Measurements from ENCODE around the gene IZUMO2. TPM values are rescaled to one million over a fixed set of nuclear protein-coding genes. Genes with fewer than 3 reads are reported as not detected.
"Not testable (repeated sequence)": the region's sequence is repeated elsewhere in the genome, so short reads cannot be mapped to it uniquely, and the experiment has no call there.

The IZUMO2 gene
- total RNA-seq, 4 donors from 2014 or later: not detected

- in situ Hi-C loops (cut with MboI; ENCODE audit: low sequenced_read_pairs in 4 of 4): loop anchor here in 3 of 4 donors (25.0 kb wide), 1 partner anchor 210 kb away; the partner anchor contains the start of genes ATF5 (in 3 of the 3) and NUP62 (in 3 of the 3)
These were observed 15.3 kb downstream of the IZUMO2 start for GRCh38 chr19:50147462-50148423.

GRCh38 chr19:50141921-50142320 lies 21.2 kb downstream of the IZUMO2 start:
- H3K27ac ChIP-seq; ATAC-seq; H3K36me3 ChIP-seq; H3K27me3 ChIP-seq; DNase-seq; H3K4me3 ChIP-seq; H3K9me3 ChIP-seq; H3K4me1 ChIP-seq; intact Hi-C loops (cut with DNase I; ENCODE audit: low total_unique reads): not testable (repeated sequence)
- in situ Hi-C loops (cut with MboI; ENCODE audit: low sequenced_read_pairs in 4 of 4): loop anchor here in 3 of 4 donors (25.0 kb wide), 1 partner anchor 205 kb away; the partner anchor contains the start of genes ATF5 (in 3 of the 3) and NUP62 (in 3 of the 3)

More at GRCh38 chr19:50147462-50148423, 15.3 kb downstream of the IZUMO2 start:
- H3K9me3 ChIP-seq: no peaks in the 10 kb centered on the region
- peak; percentile 52 to 83 (median 65) for TF ChIP-seq CTCF (IDR thresholded peaks at IDR 0.05 in 4 of 5, conservative IDR thresholded peaks at IDR 0.05 in 1 of 5)
- peak; percentile 19 to 26 for TF ChIP-seq POLR2A (IDR thresholded peaks at IDR 0.05)
- peak; percentile 76 to 85 for DNase-seq
- intact Hi-C loops (cut with DNase I; ENCODE audit: low total_unique reads): loop anchor here (1.0 kb wide), 1 partner anchor 88 kb away; no protein-coding TSS in a partner anchor
- no peaks in the 10 kb centered on the region for H3K36me3 ChIP-seq
- H3K27ac ChIP-seq: peak overlapping the region; percentile 82 to 92 (median 86)
- peaks cover 4 to 5% of the 10 kb centered on the region in 2 donors for H3K4me1 ChIP-seq
- H3K4me3 ChIP-seq: peak overlapping the region; percentile 74 to 88 (median 78)
- no peaks in the 10 kb centered on the region for H3K27me3 ChIP-seq
- ATAC-seq: peak; percentile 98 to 99

GRCh38 chr19:50140118-50140845 lies 22.8 kb downstream of the IZUMO2 start:
- intact Hi-C loops (cut with DNase I; ENCODE audit: low total_unique reads); ATAC-seq; DNase-seq; H3K27ac ChIP-seq; H3K4me1 ChIP-seq; H3K4me3 ChIP-seq; H3K36me3 ChIP-seq; H3K9me3 ChIP-seq: not testable (repeated sequence)
- in situ Hi-C loops (cut with MboI; ENCODE audit: low sequenced_read_pairs in 4 of 4): loop anchor here in 3 of 4 donors (25.0 kb wide), 1 partner anchor 203 kb away; the partner anchor contains the start of genes ATF5 (in 3 of the 3) and NUP62 (in 3 of the 3)
- peaks cover 16 to 18% (median 17%) of the 10 kb centered on the region in 3 donors for H3K27me3 ChIP-seq

- DNase-seq; ATAC-seq; H3K4me1 ChIP-seq; H3K4me3 ChIP-seq; H3K36me3 ChIP-seq; intact Hi-C loops (cut with DNase I; ENCODE audit: low total_unique reads); H3K27ac ChIP-seq; H3K9me3 ChIP-seq: not testable (repeated sequence)
- TF ChIP-seq CTCF (IDR thresholded peaks at IDR 0.05 in 4 of 5, conservative IDR thresholded peaks at IDR 0.05 in 1 of 5): peak in 1 of 5 experiments; percentile 19
- H3K27me3 ChIP-seq: peaks cover 22 to 26% (median 25%) of the 10 kb centered on the region in 3 donors
- in situ Hi-C loops (cut with MboI; ENCODE audit: low sequenced_read_pairs in 4 of 4): loop anchor here in 3 of 4 donors (25.0 kb wide), 1 partner anchor 199 kb away; the partner anchor contains the start of genes ATF5 (in 3 of the 3) and NUP62 (in 3 of the 3)
These were observed 26.3 kb downstream of the IZUMO2 start for GRCh38 chr19:50136603-50137365.

GRCh38 chr19:50135856-50136602 lies 27.1 kb downstream of the IZUMO2 start:
- H3K9me3 ChIP-seq; H3K4me1 ChIP-seq; H3K27ac ChIP-seq; intact Hi-C loops (cut with DNase I; ENCODE audit: low total_unique reads); H3K4me3 ChIP-seq; DNase-seq; H3K36me3 ChIP-seq; ATAC-seq: not testable (repeated sequence)
- H3K27me3 ChIP-seq: peaks cover 22 to 26% (median 25%) of the 10 kb centered on the region in 3 donors
- in situ Hi-C loops (cut with MboI; ENCODE audit: low sequenced_read_pairs in 4 of 4): loop anchor here in 3 of 4 donors (25.0 kb wide), 1 partner anchor 199 kb away; the partner anchor contains the start of genes ATF5 (in 3 of the 3) and NUP62 (in 3 of the 3)

- intact Hi-C loops (cut with DNase I; ENCODE audit: low total_unique reads); H3K36me3 ChIP-seq; DNase-seq; H3K27ac ChIP-seq; H3K4me3 ChIP-seq; ATAC-seq; H3K9me3 ChIP-seq; H3K4me1 ChIP-seq: not testable (repeated sequence)
- peaks cover 22 to 26% (median 25%) of the 10 kb centered on the region in 3 donors for H3K27me3 ChIP-seq
- in situ Hi-C loops (cut with MboI; ENCODE audit: low sequenced_read_pairs in 4 of 4): loop anchor here in 3 of 4 donors (25.0 kb wide), 1 partner anchor 198 kb away; the partner anchor contains the start of genes ATF5 (in 3 of the 3) and NUP62 (in 3 of the 3)
These were observed 28.0 kb downstream of the IZUMO2 start for GRCh38 chr19:50134777-50135719.

Measured in gastrocnemius medialis (tissue), 4 donors.